ENCODE data around the gene PDLIM7.

PDLIM7 gene

DNA sequence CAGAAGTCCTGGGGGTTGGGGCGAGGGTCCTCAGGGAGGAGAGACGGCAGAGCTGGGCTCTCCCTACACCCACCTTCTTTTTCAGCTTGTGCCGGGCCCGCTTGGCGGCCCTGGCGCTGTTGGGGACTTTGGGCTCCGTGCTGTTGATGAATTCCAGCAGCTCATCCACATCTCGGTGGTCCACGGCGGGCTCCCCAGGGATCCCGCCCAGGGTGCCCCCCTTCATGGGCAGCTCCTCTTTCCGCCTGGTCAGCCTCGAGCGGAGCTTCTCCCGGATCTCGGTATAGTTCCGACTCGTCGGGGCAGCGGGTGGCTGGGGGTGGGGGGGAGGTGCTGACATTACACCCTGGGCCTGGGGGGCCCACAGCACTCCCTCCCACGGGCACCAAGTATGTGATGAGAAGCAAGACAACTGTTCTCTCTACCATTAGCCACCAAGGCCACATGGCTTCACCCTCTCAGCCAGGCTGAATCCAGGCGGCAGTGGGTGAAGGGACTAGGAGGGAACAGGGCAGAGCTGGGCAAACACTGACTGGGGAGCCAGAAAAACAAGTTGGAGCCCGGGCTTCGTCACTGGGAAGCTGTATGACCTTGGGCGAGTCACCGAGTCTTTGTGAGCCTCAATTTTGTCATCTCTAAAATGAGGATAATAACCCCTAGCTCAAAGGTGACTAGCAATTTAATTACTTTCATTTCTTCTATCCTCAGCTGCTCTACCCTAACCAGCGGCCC lies 34.0 kb upstream of the PDLIM7 start:
- Histone ChIP-seq H3K9me3 (ENCODE audit: control insufficient read depth, insufficient read depth, low read length) (no peaks in the 10 kb centered on the region), H3K27me3 (ENCODE audit: control insufficient read depth, insufficient read depth, low read length) (no peaks in the 10 kb centered on the region), H3K4me1 (ENCODE audit: control insufficient read depth, insufficient read depth, low read length) (no peaks in the 10 kb centered on the region), H3K9ac (ENCODE audit: low read depth, low read length) (no peak overlapping the region), H3K4me3 (ENCODE audit: low read depth, low read length) (no peak overlapping the region), H3K36me3 (ENCODE audit: control insufficient read depth, insufficient read depth, low read length) (peaks cover 64% of the 10 kb centered on the region)

DNA sequence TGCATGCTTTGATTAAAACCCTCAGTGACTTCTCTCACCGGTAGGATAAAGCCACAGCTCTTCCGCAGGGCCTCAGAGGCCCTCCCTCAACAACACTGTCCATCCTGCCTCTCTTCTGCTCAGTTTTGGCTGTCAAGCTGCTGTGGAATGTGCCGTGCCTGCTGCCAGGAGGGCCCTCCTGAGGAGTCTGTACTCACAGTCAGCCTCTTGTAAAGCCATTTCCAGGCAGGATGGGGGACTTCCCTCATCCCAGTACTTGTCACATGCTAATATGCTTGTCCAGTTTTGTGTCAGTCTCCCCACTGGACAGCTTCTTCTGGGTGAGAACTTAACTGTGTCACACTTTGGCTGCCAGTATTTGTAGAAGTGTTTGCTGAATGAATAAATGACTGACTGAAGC lies 33.2 kb upstream of the PDLIM7 start:
- no peaks in the 10 kb centered on the region for H3K9me3 ChIP-seq (ENCODE audit: control insufficient read depth, insufficient read depth, low read length)
- no peaks in the 10 kb centered on the region for H3K4me1 ChIP-seq (ENCODE audit: control insufficient read depth, insufficient read depth, low read length)
- no peak overlapping the region for H3K4me3 ChIP-seq (ENCODE audit: low read depth, low read length)
- peaks cover 61% of the 10 kb centered on the region for H3K36me3 ChIP-seq (ENCODE audit: control insufficient read depth, insufficient read depth, low read length)
- H3K27me3 ChIP-seq (ENCODE audit: control insufficient read depth, insufficient read depth, low read length), result no peaks in the 10 kb centered on the region
- H3K9ac ChIP-seq (ENCODE audit: low read depth, low read length), result no peak overlapping the region

DNA sequence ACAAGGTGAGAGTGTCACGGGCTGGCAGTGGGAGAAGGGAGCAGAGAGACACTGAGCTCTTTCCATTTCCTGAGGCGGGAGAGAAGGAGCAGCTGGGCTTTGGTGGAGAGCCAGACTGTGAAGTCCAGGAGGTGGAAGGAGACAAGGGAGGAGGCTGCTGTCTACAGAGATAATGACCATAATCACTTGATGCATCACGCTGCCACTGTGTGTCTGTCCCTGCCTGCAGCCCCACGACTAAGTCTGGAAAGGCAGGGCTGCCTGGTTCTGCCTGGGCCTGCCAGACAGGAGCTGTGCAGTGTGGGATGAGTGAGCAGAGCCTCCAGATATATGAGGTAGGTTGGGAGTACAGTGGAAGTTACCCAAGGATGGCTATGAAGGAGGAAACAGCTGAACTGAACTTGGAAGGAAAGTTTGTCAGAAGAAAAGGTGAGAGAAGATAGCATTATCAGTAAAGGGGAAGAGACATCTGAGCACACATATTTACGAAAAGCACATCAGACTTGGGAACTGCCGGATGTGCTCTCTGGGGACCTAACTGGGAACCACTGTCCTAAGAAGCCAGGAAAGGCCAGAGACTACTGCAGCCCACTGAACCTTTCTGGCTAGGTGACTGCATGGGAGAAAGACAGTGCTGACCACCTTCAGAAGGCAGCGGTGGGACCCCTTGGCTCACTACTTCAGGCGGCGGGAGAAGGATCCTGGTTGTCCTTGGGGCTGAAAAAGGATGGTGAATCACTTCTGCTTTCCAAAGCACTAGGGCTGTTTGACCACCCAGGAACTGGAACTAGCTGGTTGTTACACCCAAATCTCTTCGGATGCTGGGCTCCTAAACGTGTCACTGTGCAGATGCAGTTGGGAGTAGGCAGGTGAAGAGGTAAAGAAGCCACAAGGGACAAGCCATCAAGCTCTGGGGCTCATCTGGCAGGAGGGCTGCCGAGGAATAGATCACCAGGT lies 32.1 kb upstream of the PDLIM7 start:
- Histone ChIP-seq H3K27me3 (ENCODE audit: control insufficient read depth, insufficient read depth, low read length) (no peaks in the 10 kb centered on the region), H3K9me3 (ENCODE audit: control insufficient read depth, insufficient read depth, low read length) (no peaks in the 10 kb centered on the region), H3K9ac (ENCODE audit: low read depth, low read length) (no peak overlapping the region), H3K4me1 (ENCODE audit: control insufficient read depth, insufficient read depth, low read length) (no peaks in the 10 kb centered on the region), H3K36me3 (ENCODE audit: control insufficient read depth, insufficient read depth, low read length) (peaks cover 70% of the 10 kb centered on the region), H3K4me3 (ENCODE audit: low read depth, low read length) (no peak overlapping the region)

DNA sequence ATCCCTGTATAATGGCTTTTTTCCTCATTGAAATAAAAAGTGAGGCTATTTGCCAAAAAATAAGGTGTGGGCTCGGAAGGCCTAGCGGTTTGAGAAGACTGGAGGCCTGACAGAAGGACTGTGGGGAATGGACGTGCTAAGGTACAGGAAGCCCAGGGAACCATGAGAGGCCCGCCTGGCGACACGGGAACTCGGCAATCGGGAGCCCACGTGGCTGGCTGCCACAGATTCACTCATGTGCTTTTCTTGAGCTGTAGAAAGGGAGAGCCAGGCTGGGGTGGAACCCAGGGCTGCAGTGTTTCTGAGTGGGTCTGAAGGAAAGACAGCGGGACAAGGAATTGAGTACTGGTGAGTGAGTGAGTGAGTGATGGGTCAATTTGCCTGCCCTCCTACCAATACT lies 31.2 kb upstream of the PDLIM7 start:
- no peak overlapping the region for H3K4me3 ChIP-seq (ENCODE audit: low read depth, low read length)
- no peaks in the 10 kb centered on the region for H3K27me3 ChIP-seq (ENCODE audit: control insufficient read depth, insufficient read depth, low read length)
- H3K36me3 ChIP-seq (ENCODE audit: control insufficient read depth, insufficient read depth, low read length), result peaks cover 72% of the 10 kb centered on the region
- H3K9me3 ChIP-seq (ENCODE audit: control insufficient read depth, insufficient read depth, low read length), result no peaks in the 10 kb centered on the region
- H3K4me1 ChIP-seq (ENCODE audit: control insufficient read depth, insufficient read depth, low read length), result no peaks in the 10 kb centered on the region
- no peak overlapping the region for H3K9ac ChIP-seq (ENCODE audit: low read depth, low read length)

DNA sequence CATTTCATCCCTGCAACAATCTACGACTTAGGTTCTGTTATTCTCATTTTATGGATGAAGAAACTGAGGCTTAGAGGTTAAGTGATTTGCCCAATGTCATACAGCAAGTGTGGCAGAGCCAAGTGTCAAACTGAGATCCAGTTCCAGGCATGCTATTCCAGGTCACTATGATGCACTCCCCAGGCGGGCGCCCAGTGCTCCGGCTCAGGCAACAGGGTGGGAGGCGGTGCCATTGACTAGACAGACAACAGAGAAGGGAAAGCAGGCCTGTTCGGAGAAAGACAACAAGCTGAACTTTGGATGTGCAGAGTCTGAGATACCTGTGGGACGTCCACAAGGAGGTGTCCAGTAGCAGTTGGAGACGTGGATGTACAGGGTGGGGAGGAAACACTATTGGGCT lies 30.2 kb upstream of the PDLIM7 start:
- H3K4me3 ChIP-seq (ENCODE audit: low read depth, low read length), result no peak overlapping the region
- no peaks in the 10 kb centered on the region for H3K9me3 ChIP-seq (ENCODE audit: control insufficient read depth, insufficient read depth, low read length)
- no peaks in the 10 kb centered on the region for H3K27me3 ChIP-seq (ENCODE audit: control insufficient read depth, insufficient read depth, low read length)
- no peaks in the 10 kb centered on the region for H3K4me1 ChIP-seq (ENCODE audit: control insufficient read depth, insufficient read depth, low read length)
- peaks cover 73% of the 10 kb centered on the region for H3K36me3 ChIP-seq (ENCODE audit: control insufficient read depth, insufficient read depth, low read length)
- H3K9ac ChIP-seq (ENCODE audit: low read depth, low read length), result no peak overlapping the region

DNA sequence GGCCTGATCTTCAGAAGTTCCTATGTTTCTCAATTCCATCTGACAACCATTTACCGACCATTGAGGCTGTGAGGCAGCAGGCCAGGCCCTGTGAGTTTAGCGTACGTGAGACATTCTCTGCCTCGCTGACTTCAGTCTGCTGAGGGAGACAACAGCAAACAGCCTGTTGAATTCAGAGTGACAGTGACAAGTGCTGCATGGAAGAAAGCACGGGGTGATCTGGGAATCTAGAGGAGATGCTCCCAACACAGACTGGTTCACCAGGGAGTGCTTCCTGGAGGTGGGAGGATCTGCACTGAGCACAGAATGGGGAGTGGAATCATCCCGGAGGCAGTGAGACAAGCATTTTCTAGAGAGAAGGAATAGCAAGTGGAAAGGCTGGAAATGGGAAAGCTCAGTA lies 29.4 kb upstream of the PDLIM7 start:
- Histone ChIP-seq H3K4me1 (ENCODE audit: control insufficient read depth, insufficient read depth, low read length) (no peaks in the 10 kb centered on the region), H3K4me3 (ENCODE audit: low read depth, low read length) (no peak overlapping the region), H3K9ac (ENCODE audit: low read depth, low read length) (no peak overlapping the region), H3K36me3 (ENCODE audit: control insufficient read depth, insufficient read depth, low read length) (peaks cover 68% of the 10 kb centered on the region), H3K9me3 (ENCODE audit: control insufficient read depth, insufficient read depth, low read length) (no peaks in the 10 kb centered on the region), H3K27me3 (ENCODE audit: control insufficient read depth, insufficient read depth, low read length) (no peaks in the 10 kb centered on the region)

DNA sequence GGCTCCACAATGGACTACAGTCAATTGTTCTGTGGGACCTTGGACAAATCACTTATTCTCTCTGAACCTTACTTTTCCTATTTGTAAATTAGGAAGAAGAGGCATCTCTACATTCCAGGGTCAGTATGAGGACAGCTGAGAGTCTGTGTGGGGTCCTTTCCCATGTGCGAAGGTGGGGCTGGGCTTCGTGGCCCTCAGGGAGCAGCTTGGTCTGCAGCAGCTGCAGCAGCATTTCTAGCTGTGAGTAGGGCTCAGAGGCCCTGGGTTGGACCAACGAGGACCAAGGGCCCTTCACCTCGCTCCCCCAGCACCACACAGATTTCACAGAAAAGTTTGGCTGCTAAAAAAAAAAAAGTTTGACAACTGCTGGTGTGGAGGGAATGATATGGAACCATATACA lies 28.8 kb upstream of the PDLIM7 start:
- Histone ChIP-seq H3K27me3 (ENCODE audit: control insufficient read depth, insufficient read depth, low read length) (no peaks in the 10 kb centered on the region), H3K9me3 (ENCODE audit: control insufficient read depth, insufficient read depth, low read length) (no peaks in the 10 kb centered on the region), H3K36me3 (ENCODE audit: control insufficient read depth, insufficient read depth, low read length) (peaks cover 69% of the 10 kb centered on the region), H3K4me1 (ENCODE audit: control insufficient read depth, insufficient read depth, low read length) (no peaks in the 10 kb centered on the region), H3K9ac (ENCODE audit: low read depth, low read length) (no peak overlapping the region), H3K4me3 (ENCODE audit: low read depth, low read length) (no peak overlapping the region)

DNA sequence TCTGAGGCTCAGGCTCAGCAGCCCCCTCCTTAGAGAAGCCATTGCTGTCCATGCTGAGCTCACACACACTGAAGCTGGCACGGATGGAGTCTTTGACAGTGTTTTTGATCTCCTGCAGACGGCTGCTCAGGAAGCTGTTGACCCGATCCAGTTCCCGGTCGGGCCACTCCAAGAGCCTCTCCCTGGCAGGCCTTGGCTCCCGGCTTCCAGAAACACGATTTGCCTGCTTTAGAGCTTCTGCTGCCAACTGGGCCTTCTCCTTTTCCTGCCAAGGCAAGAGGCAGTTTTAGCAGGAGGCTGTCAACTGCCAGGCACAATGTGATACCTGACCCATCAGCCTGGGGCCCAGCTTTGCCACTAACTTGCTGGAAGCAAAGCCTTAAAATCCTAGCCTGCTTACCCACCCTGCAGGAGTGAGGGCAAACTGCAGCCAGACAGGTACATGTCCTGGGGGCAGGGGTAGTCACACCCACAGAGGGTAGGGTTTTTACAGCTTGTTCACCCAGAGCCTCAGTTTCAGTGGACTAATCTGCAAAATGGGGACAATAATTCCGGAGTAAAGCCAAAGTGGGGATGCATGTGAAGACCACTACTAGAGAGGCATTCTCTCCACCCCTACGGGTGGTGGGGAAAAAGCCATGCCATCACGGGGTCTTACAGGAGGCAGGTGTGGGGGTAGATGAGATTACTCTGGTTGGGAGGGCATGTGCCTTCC lies 27.7 kb upstream of the PDLIM7 start:
- Histone ChIP-seq H3K36me3 (ENCODE audit: control insufficient read depth, insufficient read depth, low read length) (peaks cover 69% of the 10 kb centered on the region), H3K4me3 (ENCODE audit: low read depth, low read length) (no peak overlapping the region), H3K27me3 (ENCODE audit: control insufficient read depth, insufficient read depth, low read length) (no peaks in the 10 kb centered on the region), H3K9me3 (ENCODE audit: control insufficient read depth, insufficient read depth, low read length) (no peaks in the 10 kb centered on the region), H3K9ac (ENCODE audit: low read depth, low read length) (no peak overlapping the region), H3K4me1 (ENCODE audit: control insufficient read depth, insufficient read depth, low read length) (no peaks in the 10 kb centered on the region)

DNA sequence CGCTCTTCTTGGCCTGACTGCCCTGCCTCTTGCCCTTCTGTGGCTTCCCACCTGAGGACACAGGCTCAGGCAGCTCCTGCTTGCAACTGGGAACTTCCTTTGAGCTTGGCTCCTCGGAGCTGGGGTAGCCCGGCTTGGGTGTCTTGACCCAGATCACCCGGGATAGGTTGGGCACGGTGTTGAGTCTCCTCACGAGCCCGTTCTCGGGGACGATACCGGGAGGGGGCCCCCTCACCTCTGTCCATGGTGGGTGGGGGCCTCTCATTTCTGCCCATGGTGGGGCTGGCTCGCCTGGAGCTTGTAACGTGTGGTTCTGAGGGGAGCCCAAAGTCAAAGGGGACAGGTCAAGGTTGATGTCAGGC lies 27.1 kb upstream of the PDLIM7 start:
- no peaks in the 10 kb centered on the region for H3K27me3 ChIP-seq (ENCODE audit: control insufficient read depth, insufficient read depth, low read length)
- H3K9ac ChIP-seq (ENCODE audit: low read depth, low read length), result no peak overlapping the region
- no peak overlapping the region for H3K4me3 ChIP-seq (ENCODE audit: low read depth, low read length)
- peaks cover 70% of the 10 kb centered on the region for H3K36me3 ChIP-seq (ENCODE audit: control insufficient read depth, insufficient read depth, low read length)
- no peaks in the 10 kb centered on the region for H3K9me3 ChIP-seq (ENCODE audit: control insufficient read depth, insufficient read depth, low read length)
- H3K4me1 ChIP-seq (ENCODE audit: control insufficient read depth, insufficient read depth, low read length), result no peaks in the 10 kb centered on the region

DNA sequence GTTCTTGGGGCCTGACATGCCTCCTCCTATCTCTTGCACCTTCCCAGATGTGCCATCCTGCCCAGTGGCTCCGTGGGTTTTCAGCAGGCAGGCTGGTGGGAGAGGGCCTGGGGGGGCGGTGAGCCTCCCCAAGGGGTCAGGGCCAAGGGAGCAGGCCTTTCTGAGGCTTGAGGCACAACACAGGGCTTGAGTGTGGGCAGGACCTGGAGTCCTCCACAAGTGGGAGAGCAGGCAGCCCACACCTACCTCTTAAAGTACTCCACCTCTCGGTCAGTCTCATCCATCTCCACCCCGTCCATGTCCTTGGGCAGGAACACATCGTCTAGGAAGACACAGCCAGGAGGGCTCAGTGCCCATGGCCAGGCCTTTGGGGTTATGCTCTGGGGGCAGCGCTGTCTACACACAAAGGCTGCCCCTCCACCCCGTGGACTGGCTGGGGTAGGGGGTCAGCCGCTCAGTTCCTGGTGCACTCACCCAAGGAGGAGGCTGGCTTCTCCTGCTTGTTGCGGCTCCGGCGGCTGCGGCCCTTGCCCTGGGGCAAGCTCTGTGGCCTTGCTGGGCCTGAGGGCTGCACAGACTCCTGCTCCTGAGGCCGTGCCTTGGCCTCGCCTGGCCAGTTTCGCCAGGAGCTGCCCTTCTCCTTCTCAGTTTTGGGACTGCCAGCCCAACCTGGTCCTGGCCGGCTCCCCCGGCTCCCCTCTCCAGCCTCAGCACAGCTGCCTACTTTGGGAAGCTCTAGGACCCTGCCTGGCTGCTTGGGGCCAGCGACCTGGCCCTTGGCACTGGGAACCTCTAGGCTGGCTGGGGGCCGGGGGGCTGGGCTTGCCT lies 26.5 kb upstream of the PDLIM7 start:
- Histone ChIP-seq H3K27me3 (ENCODE audit: control insufficient read depth, insufficient read depth, low read length) (no peaks in the 10 kb centered on the region), H3K9ac (ENCODE audit: low read depth, low read length) (no peak overlapping the region), H3K36me3 (ENCODE audit: control insufficient read depth, insufficient read depth, low read length) (peaks cover 68% of the 10 kb centered on the region), H3K4me3 (ENCODE audit: low read depth, low read length) (no peak overlapping the region), H3K4me1 (ENCODE audit: control insufficient read depth, insufficient read depth, low read length) (no peaks in the 10 kb centered on the region), H3K9me3 (ENCODE audit: control insufficient read depth, insufficient read depth, low read length) (no peaks in the 10 kb centered on the region)

DNA sequence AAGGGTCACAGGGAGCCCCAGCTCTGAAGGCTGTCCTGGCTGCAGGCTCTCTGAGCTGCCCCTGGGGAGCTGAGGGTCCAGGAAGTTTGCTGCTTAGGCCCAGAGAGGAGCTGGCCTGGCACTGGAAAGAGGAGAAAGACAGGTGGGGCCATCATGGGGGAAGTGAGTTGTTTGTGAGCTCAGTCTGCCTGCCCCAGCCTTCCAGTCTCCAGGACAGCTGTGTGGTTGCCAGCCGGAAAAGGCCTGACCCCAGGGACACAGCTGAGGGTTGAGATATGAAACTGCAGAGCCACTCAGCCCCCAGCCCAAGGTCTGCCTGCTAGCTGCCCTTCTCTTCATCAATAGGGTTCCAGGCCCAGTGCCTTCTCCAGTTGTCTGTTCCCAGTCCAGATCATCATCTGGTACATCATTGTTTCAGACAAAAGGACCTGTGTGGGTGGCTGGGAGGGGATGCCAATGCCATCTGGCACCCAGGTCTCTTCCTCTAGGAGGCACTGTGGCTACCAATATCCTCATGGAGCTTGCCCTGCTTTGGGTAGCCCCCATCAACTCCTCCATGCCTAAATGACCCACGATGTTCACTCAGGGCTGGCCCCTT lies 23.6 kb upstream of the PDLIM7 start:
- H3K4me1 ChIP-seq (ENCODE audit: control insufficient read depth, insufficient read depth, low read length), result peaks cover under 1% of the 10 kb centered on the region
- no peak overlapping the region for H3K4me3 ChIP-seq (ENCODE audit: low read depth, low read length)
- no peaks in the 10 kb centered on the region for H3K27me3 ChIP-seq (ENCODE audit: control insufficient read depth, insufficient read depth, low read length)
- no peaks in the 10 kb centered on the region for H3K9me3 ChIP-seq (ENCODE audit: control insufficient read depth, insufficient read depth, low read length)
- no peak overlapping the region for H3K9ac ChIP-seq (ENCODE audit: low read depth, low read length)
- peaks cover 54% of the 10 kb centered on the region for H3K36me3 ChIP-seq (ENCODE audit: control insufficient read depth, insufficient read depth, low read length)
